Measurements from ENCODE around the gene SAMD4A.

The SAMD4A gene

DNA sequence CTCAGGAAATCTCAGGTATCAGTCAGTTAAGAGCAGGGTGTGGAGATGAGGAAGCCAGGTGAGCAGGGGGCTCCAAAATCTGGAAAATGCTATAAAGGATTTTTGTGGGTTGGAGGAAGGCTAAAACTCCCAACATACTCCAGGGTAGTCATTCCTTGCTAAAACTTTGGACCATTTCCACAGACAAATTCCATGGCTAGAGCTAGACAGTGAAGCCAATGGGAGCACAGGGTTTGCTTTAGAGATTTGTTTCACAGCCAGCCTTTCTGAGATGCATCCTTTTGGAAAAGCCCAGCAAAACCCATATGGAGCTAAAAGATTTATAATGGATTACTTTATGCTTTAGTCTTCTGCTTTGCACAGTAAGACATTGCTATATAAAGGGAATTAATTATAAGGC lies 146.5 kb downstream of the SAMD4A start:
- POLR2A ChIA-PET, result no interaction called here
- CTCF ChIA-PET, result no interaction called here
- no peak for DNase-seq (ENCODE audit: extremely low spot score)
- TF ChIP-seq HDGF (IDR thresholded peaks at IDR 0.05; ENCODE audit: borderline replicate concordance), result no peak
- no peak for TF ChIP-seq SUZ12 (IDR thresholded peaks at IDR 0.05)
- no peak for TF ChIP-seq L3MBTL2 (conservative IDR thresholded peaks at IDR 0.05)
- TF ChIP-seq ARNT (IDR thresholded peaks at IDR 0.05), result no peak
- no peak for TF ChIP-seq FOXK2 (IDR thresholded peaks at IDR 0.05)
- TF ChIP-seq PKNOX1 (IDR thresholded peaks at IDR 0.05), result no peak
- TF ChIP-seq SP1 (IDR thresholded peaks at IDR 0.05), result no peak
- TF ChIP-seq NFRKB (IDR thresholded peaks at IDR 0.05), result no peak
- no peak for TF ChIP-seq TARDBP (IDR thresholded peaks at IDR 0.05)
- TF ChIP-seq ELF4 (IDR thresholded peaks at IDR 0.05), result no peak

- no peak for TF ChIP-seq FOXA1 (IDR thresholded peaks at IDR 0.05)
- no peak for TF ChIP-seq NFRKB (IDR thresholded peaks at IDR 0.05)
- no peak for TF ChIP-seq ARNT (IDR thresholded peaks at IDR 0.05)
- TF ChIP-seq ELF4 (IDR thresholded peaks at IDR 0.05), result no peak
- TF ChIP-seq L3MBTL2 (conservative IDR thresholded peaks at IDR 0.05), result no peak
- no peak for TF ChIP-seq FOXK2 (IDR thresholded peaks at IDR 0.05)
- no peak for TF ChIP-seq FOXM1 (IDR thresholded peaks at IDR 0.05; ENCODE audit: borderline replicate concordance)
- no peak for TF ChIP-seq SUZ12 (IDR thresholded peaks at IDR 0.05)
- ChIA-PET POLR2A (no interaction called here), CTCF (no interaction called here)
- no peak for DNase-seq (ENCODE audit: extremely low spot score)
These were observed 148.3 kb downstream of the SAMD4A start for GRCh38 chr14:54715239-54715638.

DNA sequence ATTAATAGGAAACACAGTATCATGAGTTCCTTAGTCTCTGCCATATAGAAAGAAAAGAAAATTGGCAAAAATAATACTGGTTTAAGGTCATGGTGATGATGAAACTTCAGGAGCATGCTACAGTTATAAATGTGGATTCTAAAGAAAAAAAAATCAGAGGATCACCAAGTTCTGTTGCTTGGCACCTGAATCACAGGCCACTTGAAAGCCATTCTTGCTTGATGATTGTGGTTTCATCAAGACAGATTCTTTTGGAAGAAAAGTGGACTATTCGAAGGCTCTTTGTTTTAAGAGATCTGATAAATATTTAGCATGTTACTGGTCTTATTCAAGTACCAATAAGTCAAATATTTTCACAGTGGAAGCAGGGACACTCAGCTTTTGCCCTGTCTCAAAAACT lies 148.9 kb downstream of the SAMD4A start:
- CTCF ChIA-PET, result no interaction called here
- POLR2A ChIA-PET, result no interaction called here
- no peak for DNase-seq (ENCODE audit: extremely low spot score)
- TF ChIP-seq PKNOX1 (IDR thresholded peaks at IDR 0.05) (no peak), LEF1 (IDR thresholded peaks at IDR 0.05; ENCODE audit: borderline replicate concordance) (no peak), HDGF (IDR thresholded peaks at IDR 0.05; ENCODE audit: borderline replicate concordance) (no peak), TARDBP (IDR thresholded peaks at IDR 0.05) (no peak), SUZ12 (IDR thresholded peaks at IDR 0.05) (no peak), ARNT (IDR thresholded peaks at IDR 0.05) (no peak), FOXK2 (IDR thresholded peaks at IDR 0.05) (no peak), FOXA1 (IDR thresholded peaks at IDR 0.05) (no peak), NFRKB (IDR thresholded peaks at IDR 0.05) (no peak), SP1 (IDR thresholded peaks at IDR 0.05) (no peak), CTBP1 (IDR thresholded peaks at IDR 0.05; ENCODE audit: borderline replicate concordance) (no peak), L3MBTL2 (conservative IDR thresholded peaks at IDR 0.05) (no peak), FOXM1 (IDR thresholded peaks at IDR 0.05; ENCODE audit: borderline replicate concordance) (no peak), BHLHE40 (IDR thresholded peaks at IDR 0.05; ENCODE audit: borderline replicate concordance) (no peak), ZNF384 (IDR thresholded peaks at IDR 0.05) (no peak), ELF4 (IDR thresholded peaks at IDR 0.05) (no peak)

DNA sequence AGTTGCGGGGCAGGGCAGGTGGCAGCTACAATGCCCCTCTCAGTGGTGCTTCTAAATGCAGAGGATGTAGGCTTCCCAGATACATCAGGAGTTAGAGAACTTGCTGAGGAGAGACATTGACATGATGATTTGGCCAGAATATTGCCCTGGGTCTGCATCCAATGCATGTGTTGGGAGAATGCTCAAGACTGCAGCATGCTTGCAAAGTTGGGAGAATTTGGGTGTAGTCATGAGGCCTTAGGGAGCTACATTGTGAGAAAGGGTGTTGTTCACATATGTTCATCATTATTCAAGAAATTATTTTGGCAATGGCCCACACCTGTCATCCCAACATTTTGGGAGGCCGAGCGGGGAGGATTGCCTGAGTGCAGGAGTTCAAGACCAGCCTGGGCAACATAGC lies 149.9 kb downstream of the SAMD4A start:
- DNase-seq (ENCODE audit: extremely low spot score), result no peak
- no peak for TF ChIP-seq ARNT (IDR thresholded peaks at IDR 0.05)
- TF ChIP-seq TARDBP (IDR thresholded peaks at IDR 0.05), result no peak
- TF ChIP-seq SUZ12 (IDR thresholded peaks at IDR 0.05), result no peak
- no peak for TF ChIP-seq SP1 (IDR thresholded peaks at IDR 0.05)
- no peak for TF ChIP-seq BHLHE40 (IDR thresholded peaks at IDR 0.05; ENCODE audit: borderline replicate concordance)
- TF ChIP-seq PKNOX1 (IDR thresholded peaks at IDR 0.05), result no peak
- TF ChIP-seq FOXM1 (IDR thresholded peaks at IDR 0.05; ENCODE audit: borderline replicate concordance), result no peak
- TF ChIP-seq ELF4 (IDR thresholded peaks at IDR 0.05), result no peak
- no peak for TF ChIP-seq ZNF384 (IDR thresholded peaks at IDR 0.05)
- no peak for TF ChIP-seq HDGF (IDR thresholded peaks at IDR 0.05; ENCODE audit: borderline replicate concordance)
- TF ChIP-seq LEF1 (IDR thresholded peaks at IDR 0.05; ENCODE audit: borderline replicate concordance), result no peak
- no peak for TF ChIP-seq FOXK2 (IDR thresholded peaks at IDR 0.05)
- TF ChIP-seq NFRKB (IDR thresholded peaks at IDR 0.05), result no peak
- no peak for TF ChIP-seq L3MBTL2 (conservative IDR thresholded peaks at IDR 0.05)
- TF ChIP-seq CTBP1 (IDR thresholded peaks at IDR 0.05; ENCODE audit: borderline replicate concordance), result no peak
- no peak for TF ChIP-seq FOXA1 (IDR thresholded peaks at IDR 0.05)
- POLR2A ChIA-PET, result no interaction called here
- CTCF ChIA-PET, result no interaction called here

GRCh38 chr14:54718046-54718445 lies 151.1 kb downstream of the SAMD4A start:
- CTCF ChIA-PET, result no interaction called here
- POLR2A ChIA-PET, result interaction anchor here (1.3 kb wide), 1 partner anchor 152 kb away, joined by 5 read pairs; no protein-coding TSS in a partner anchor
- TF ChIP-seq ELF4 (IDR thresholded peaks at IDR 0.05) (no peak), LEF1 (IDR thresholded peaks at IDR 0.05; ENCODE audit: borderline replicate concordance) (no peak), L3MBTL2 (conservative IDR thresholded peaks at IDR 0.05) (no peak), ZNF384 (IDR thresholded peaks at IDR 0.05) (no peak)
- DNase-seq (ENCODE audit: extremely low spot score), result no peak

DNA sequence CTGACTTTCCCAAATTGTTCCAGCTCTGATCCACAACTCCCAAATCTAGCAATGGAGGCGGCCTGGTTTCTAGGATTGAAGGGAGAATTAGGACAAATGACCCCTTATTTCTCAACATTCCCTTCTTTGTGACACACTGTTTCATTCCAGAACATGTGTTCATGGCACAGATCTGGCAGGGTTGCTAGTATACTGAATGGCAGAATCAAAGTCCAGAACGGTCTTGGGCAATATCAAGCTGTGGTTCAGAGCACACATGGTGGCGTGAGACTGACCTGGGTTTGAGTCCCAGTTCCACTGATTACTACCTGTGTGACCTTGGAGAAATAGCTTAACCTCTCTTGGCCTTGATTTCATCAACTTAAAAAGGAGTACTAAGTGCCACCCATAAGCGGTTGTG lies 152.5 kb downstream of the SAMD4A start:
- DNase-seq (ENCODE audit: extremely low spot score), result no peak
- TF ChIP-seq ARNT (IDR thresholded peaks at IDR 0.05), result no peak
- TF ChIP-seq SP1 (IDR thresholded peaks at IDR 0.05), result no peak
- TF ChIP-seq FOXK2 (IDR thresholded peaks at IDR 0.05), result no peak
- TF ChIP-seq PKNOX1 (IDR thresholded peaks at IDR 0.05), result no peak
- TF ChIP-seq FOXM1 (IDR thresholded peaks at IDR 0.05; ENCODE audit: borderline replicate concordance), result no peak
- no peak for TF ChIP-seq FOXA1 (IDR thresholded peaks at IDR 0.05)
- no peak for TF ChIP-seq BHLHE40 (IDR thresholded peaks at IDR 0.05; ENCODE audit: borderline replicate concordance)
- no peak for TF ChIP-seq CTBP1 (IDR thresholded peaks at IDR 0.05; ENCODE audit: borderline replicate concordance)
- TF ChIP-seq ZNF384 (IDR thresholded peaks at IDR 0.05), result no peak
- TF ChIP-seq L3MBTL2 (conservative IDR thresholded peaks at IDR 0.05), result no peak
- no peak for TF ChIP-seq ELF4 (IDR thresholded peaks at IDR 0.05)
- TF ChIP-seq LEF1 (IDR thresholded peaks at IDR 0.05; ENCODE audit: borderline replicate concordance), result no peak
- no peak for TF ChIP-seq NFRKB (IDR thresholded peaks at IDR 0.05)
- no peak for TF ChIP-seq TARDBP (IDR thresholded peaks at IDR 0.05)
- ChIA-PET POLR2A (no interaction called here), CTCF (no interaction called here)

Measured in HEK293T (cell line).